CD4-positive, alpha-beta T cell treated with Interferon gamma for 1 hour (primary cell): Measurements from ENCODE around the gene TIGD4.

Experiments
- DNase-seq: peaks from one replicate; pipeline ENCODE4 v3.0.0-alpha.2; 2020

The TIGD4 gene

DNA sequence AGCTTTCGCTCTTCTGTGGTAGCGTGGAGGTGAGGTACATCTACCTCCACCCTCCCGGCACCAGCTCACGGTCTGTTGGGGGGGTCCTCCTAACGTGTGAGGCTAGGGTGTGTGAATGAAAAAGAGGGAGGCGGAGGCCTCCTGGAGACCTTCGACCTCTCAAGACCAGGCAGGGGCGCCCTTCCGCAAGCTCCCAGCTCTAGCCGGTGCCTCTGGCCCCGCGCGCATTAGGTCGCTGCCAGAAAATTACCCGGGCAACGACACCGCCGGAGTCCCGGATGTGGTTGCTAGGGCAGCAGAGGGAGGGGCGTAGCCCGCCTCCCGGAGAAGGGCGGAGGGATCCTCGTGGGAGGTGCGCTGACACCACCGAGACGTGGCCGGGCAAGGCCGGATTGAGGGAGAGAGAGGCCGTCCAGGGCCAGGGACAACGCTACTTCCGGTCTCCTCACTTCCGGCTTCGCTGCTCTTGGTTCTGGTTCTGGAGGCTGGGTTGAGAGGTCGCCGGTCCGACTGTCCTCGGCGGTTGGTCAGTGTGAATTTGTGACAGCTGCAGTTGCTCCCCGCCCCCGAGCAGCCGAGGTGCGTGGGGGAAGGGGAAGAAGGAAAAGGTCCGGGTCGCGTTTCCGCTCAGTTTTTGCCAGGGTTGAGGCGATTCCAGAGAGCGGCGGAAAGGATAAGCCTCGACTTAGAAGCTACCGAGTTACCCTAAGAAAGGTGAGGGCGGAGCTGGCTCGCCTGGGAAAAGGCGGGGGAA is at the start of gene TIGD4, which contains the start of gene ARFIP1:
TIGD4 (minus strand) TSS at position 218 of the 754 bp plus-strand sequence. CDS start 8,726 bp downstream, outside the sequence.
ARFIP1 (plus strand) TSS at position 442 of the 754 bp plus-strand sequence. CDS start 49,680 bp downstream, outside the sequence.
- DNase-seq, result peak; percentile 93

DNA sequence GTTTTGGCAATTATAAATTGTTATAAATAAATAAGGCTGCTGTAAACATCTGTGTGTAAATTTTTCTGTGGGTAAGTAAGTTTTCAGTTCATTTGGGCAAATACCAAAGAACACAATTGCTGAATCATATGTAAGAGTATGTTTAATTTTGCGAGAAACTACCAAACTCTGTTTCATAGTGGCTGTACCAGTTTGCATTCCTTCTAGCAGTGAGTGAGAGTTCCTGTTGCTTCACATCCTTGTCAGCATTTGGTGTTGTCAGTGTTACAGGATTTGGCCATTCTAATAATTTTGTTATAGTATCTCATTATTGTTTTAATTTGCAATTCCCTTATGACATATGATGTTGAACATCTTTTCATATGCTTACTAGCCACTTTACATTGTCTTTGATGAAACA is 48.6 kb upstream of the TIGD4 start:
- DNase-seq, result no peak

DNA sequence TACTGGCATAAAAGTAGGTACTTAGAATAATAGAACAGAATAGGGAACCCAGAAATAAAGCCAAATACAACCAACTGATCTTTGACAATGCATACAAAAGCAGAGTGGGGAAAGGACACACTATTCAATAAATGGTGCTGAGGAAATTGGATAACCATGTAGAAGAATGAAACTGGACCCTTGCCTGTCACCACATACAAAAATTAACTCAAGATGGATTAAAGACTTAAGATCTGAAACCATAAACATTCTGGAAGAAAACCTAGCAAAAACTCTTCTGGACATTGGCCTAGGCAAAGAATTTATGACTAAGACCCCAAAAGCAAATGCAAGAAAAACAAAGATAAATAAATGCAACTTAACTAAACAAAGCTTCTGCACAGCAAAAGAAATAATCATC is 45.8 kb upstream of the TIGD4 start:
- DNase-seq, result no peak

DNA sequence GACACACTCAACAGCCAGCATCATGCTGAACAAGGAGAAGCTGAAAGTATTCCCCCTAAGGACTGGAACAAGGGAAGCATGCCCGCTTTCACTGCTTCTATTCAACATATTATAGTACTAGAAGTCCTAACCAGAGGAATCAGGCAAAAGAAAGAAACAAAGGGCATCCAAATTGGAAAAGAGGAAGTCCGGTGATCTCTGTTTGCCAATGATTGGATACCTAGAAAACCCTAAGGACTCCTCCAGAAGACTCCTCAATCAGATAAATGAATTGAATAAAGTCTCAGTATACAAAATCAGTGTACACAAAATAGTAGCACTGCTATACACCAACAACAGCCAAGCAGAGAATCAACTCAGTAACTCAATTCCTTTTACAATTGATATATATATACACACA is 45.0 kb upstream of the TIGD4 start:
- DNase-seq, result no peak

DNA sequence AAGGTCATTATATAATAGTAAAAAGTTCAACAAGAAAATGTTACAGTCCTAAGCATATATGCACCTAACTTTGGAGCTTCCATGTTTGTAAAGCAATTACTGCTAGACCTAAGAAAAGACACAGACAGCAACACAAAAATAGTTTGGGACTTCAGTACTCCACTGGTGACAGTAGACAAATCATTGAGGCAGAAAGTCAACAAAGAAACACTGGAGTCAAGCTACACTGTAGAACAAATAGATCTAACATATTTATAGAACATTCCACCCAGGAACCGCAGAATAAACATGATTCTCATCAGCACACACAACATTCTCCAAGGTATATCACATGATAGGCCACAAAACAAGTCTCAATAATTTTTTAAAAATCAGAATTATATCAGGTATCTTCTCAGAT is 42.8 kb upstream of the TIGD4 start:
- no peak for DNase-seq

DNA sequence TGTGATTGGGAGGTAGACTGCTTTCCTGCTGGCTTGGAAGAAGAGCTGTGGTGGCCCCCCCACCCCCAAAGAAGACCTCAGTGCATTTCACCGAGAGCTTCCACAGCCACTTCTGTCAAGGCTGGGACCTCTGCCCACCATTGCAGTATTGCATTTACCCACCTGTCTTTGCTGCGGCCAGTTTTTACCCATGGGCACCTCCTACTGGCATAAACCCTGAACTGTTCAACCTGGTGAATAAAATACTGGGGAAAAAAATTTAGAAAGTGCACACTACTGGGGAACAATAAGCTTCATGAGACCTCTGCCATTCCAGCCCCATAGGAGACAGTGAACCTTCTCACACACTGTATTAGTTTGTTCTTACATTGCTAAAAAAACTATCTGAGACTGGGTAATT is 40.5 kb upstream of the TIGD4 start:
- no peak for DNase-seq

DNA sequence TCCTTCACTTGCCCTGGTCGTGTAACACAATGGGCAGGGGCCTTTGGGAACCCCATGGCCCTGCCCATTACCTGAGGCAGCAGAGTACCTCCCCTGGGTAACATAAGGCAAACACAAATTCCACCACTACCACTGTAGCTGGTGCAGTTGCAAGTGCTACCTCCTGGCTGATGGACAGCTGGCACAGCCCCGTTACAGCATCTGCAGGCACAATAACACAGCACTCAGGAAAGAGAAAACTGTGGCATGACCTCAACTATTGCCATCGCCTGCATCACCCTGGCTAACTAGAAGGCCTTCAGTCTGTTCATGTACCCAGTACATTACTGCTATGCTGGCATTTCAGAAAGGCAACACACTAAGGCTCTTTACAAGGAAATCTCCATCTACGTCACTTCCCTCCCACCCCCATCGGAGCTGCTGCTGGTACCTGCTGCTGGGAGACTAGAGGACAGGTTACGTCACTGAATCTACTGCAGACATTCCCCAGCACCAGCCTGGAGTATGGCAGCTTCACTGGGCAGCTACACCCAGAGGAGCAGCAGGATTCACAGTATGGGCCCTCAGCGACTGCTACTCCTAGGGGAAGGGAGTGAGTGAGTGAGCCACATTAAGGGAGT is 39.6 kb upstream of the TIGD4 start:
- DNase-seq, result no peak

DNA sequence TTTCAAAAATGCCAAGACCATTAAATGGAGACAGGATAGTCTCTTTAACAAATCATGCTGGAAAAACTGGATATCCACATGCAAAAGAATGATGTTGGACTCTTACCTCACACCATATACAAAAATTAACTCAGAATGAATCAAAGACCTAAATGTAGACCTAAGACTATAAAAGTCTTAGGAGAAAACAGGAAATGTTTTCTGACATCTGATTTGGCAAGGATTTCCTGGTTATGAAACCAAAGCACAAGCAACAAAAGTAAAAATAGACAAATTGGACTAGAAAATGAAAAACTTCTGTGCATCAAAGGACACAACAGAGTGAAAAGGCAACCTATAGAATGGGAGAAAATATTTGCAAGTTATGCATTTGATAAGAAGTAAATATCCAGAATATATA is 37.8 kb upstream of the TIGD4 start:
- DNase-seq, result no peak

DNA sequence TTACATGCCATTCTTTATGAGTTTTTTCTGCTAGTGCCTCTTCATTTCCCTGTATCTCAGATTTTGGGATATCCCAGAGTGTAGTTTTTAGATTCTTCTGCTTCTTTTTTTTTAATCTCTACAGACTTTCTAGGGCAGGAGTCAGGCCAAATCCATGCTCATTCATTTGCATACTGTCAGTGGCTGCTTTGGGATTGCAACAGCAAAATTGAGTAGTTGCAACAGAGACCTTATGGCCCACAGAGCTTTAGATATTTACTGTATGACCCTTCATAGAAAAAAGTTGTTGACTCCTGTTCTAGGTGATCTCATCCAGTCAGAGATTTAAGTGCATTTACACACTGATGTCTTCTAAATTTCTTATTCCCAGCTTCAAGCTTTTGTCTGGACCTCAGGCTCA is 35.5 kb upstream of the TIGD4 start:
- DNase-seq, result no peak

DNA sequence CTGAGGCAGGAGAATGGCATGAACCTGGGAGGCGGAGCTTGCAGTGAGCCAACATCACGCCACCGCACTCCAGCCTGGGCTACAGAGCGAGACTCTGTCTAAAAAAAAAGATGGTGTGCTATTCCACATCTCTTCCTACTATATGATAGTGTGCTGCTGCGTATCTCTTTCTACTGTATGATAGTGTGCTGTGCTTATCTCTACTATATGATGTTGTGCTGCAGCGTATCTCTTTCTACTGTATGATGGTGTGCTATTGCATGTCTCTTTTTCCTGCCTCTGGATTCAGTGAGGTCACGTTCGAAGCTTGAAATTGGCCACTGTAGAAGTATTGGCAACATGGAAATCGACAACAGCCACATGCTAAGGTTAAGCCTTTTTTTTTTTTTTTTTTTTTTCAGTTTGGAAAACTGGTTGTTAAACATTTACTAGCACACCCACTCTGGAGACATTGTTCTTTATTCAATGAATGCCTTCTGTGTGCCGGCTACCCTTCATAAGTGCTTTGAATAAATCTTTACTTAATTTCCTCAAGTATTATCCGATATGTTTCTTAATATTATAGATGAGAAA is 31.3 kb upstream of the TIGD4 start:
- no peak for DNase-seq

DNA sequence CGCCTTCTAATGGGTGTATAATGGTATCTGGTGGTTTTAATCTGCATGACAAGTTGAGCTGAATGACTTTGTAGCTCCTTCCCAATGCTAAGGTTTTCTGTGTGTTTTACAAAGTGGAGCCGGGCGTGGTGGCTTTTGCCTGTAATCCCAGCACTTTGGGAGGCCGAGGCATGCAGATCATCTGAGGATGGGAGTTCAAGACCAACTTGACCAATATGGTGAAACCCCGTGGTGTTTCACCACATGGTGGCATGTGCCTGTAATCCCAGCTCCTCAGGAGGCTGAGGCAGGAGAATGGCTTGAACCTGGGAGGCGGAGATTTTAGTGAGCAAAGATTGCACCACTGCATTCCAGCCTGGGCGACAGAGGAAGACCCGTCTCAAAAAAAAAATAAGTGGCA is 29.1 kb upstream of the TIGD4 start:
- DNase-seq, result no peak

DNA sequence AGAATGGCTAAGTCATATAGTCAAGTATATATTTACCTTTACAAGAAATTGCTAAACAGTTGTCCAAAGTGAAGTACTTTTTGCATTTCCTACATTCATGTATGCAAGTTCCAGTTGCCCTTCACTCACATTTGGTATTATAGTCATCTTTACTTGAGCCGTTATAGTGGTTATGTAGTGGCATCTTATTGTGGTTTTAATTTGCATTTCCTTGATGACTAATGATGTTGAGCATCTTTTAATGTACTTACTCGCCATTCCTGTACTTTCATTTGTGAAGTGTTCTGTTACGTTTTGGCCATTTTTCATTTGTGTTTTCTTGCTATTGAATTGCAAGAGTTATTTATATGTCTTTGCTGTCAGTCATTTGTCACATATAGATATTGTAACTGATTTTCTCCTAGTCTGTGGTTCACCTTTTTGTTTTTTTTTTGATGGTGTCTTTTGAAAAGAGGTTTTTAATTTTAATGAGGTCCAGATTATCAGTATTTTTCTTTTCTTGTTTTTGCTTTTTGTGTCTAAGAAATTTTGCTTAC is 27.8 kb upstream of the TIGD4 start:
- no peak for DNase-seq

DNA sequence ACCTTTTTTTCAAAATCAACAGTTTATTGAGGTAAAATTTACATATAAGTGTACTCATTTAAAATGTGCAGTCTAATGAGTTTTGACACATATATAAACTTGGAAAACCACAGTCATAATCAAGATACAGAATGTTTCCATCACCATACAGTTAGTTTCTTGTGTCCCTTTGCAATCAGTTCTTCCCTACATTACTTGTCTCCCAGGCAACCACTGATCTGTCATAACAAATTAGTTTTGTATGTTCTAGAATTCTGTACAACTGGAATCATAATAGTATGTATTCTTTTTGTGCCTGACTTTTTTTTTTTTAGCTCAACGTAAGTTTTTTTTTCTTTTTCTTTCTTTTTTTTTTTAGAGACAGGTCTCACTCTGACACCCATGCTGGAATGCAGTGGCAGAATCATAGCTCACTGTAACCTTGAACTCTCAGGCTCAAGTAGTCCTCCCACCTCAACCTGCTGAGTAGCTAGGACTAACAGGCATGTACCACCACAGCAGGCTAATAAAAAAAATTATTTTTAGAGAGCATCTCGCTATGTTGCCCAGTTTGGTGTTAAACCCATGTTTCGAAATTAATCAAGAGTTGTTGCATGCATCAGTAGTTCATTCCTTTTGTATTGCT is 27.1 kb upstream of the TIGD4 start:
- DNase-seq, result no peak

DNA sequence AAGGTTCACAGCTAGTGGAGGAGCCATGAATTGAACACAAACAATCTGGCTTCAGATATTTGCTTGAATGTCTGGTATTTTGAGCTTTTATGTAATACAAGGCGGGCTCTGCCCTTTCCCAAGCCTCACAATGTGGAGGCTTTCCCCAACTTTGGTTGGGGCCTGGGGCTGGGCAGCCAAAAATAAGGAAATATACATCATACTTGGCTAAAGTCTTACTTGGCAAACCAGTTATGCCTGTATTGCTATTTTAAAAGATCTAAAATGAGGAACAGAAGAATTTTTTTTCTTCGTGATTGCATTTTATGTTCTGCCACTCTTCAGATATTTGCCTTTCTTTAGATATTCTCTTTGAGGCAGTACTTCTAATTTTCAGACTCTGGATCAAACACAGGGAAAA is 26.3 kb upstream of the TIGD4 start:
- DNase-seq, result no peak

DNA sequence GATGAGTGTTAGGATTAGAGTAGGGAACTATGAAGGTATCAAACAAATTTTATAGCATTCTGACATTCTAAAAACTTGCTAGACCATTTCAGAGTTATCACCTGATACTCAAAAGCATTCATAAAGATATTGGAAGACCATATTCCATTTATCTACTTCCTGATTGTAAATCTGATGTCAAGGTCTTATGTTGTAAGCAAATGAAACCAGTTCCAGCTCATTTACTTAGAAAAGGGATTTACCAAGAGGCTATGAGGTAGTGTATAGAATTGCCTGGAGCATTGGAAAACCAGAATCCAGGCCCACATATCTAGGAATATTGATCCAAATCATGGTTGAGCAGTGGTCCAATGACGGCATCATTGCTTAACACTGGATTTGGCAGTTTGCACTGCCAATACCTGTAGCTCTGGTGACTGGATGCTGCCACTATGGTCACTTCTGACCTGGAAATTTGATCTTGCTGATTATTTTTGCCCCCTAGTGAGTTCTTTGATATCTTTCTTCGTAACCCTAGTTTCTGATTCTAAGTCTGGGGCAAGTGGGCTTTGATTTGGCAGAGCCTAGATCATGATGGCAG is 25.6 kb upstream of the TIGD4 start:
- no peak for DNase-seq

DNA sequence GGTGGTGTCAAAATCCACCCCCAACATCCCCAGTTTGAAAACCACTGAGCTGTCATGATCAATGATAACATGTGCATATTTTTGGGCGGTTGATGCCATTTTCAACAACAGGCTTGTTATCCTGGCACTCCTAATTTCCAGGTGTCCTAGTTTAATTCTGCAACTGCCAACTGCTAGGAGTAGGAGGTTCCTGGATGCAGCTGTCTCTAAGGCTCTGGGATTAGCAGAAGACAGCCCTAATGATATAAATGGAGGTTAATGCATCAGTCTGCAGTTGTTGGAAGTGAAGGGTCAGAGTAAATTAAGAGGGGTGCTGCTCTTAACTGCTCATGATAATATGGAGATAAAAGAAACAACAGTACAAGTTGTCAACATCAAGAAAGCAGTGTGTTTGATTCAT is 24.0 kb upstream of the TIGD4 start:
- no peak for DNase-seq

DNA sequence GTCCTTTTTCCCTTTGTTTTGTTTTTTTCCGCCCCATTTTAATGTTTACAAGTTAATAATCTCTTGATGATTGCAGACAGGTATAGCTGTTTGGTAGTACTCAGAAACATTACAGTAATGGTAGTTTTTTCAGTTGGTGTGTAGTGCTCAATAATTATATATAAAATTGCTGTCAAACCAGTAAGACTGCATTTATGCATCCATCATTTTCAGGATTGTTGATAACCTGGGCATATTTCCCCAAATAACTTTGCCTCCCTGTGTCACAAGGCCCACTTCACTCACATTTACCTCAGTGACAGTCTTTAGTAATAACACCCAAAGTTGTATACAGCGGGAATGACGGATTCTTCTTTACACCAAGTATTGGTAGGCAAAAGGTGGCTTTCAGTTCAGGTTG is 16.4 kb upstream of the TIGD4 start:
- DNase-seq, result no peak

DNA sequence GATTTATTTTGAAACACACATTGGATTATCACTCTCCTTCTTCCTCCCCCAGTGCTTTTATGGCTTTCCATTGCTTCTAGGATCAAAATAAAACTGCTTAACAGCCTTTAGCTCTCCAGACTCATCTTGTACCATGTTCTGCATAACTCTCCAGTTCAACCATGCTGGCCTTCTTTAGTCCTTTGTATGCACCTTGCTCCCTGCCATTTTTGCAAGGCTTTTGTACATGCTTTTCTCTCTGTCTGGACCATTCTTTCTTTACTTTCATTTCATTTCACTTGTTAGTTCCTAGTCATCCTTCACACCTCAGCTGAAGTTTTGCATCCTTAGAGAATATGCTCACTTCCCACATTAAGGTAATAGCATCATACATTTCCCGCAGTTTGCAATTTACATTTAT is 7.1 kb upstream of the TIGD4 start:
- DNase-seq, result no peak

DNA sequence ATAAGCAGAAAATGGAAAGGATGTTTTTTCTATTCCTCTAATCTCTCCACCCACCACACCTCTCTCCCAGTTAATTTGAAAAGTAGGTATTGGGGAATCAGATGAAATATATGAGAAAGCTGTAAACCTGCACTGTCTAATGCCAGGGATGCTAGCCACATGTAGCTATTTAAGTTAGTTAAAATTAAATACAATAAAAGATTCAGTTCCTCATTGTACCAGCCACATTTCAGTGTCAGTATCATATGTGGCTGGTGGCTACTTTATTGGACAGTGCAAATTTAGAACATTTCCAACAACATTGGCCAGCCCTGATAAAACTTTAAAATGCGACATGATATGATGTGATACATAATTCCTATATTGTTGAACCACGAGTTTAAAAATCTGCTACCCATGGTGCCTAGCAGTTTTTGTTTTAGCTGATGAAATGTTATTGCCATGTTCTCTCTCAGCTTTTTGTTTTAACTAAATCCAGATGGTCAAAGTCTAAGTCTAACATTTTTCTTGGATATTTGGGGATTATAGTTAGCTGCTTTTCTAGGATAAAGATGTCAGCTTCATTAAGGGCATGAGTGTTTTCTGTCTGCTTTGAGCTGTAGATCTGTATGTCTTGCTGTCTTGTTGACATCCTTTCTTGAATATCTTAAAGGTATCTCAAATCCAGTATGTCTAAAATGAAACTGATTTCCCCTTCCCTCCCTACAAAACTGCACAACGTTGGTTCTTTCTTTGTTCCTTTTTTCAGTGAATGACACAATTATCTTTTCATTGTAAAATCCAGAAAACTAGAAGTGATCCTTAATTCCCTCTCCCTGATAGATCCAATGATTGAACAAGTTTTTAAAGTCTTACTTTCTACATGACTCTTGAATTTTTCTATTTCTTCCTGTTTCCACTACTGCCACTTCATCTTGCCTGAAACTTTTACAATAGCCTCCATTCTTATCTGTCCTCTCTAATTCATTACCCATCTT is 6.4 kb upstream of the TIGD4 start:
- no peak for DNase-seq

DNA sequence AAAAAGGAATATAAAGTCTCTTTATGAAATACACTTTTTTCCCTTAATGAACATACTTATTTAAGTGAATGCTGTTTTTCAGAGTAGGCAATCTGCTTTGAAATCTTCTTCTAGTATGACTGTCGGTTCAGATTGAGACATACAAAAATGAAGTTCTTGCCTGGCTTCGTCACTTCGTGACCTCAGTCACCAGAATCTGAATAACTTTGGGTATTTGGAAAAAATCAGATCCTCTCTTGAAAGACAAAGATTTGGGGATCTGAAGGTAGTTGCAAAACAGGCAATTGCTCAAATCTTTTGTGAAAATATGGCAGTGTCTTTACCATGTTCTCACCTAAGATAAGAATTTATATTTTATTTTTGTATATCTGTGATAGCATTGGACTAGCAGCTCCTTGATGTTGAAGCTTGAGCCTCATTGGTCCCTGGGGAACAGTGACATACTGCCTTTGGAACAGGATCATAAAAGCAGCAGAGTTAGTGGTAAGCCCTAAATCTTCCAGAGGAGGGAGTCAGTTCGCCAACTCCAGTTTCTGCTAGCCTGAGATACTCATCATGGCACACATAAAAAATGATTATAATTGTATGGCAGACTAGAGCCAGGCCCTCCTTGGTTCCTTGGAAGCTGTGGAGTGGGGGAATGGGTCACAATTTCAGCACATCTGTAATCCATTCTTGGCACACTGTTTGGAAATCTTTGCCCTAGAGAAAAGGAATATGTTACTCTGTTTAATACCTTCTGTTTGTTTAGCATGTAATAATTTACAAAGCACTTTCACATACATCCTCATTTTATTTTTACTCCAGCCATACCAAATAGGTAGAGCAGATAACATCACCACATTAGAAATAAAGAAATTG is 5.2 kb upstream of the TIGD4 start:
- no peak for DNase-seq

DNA sequence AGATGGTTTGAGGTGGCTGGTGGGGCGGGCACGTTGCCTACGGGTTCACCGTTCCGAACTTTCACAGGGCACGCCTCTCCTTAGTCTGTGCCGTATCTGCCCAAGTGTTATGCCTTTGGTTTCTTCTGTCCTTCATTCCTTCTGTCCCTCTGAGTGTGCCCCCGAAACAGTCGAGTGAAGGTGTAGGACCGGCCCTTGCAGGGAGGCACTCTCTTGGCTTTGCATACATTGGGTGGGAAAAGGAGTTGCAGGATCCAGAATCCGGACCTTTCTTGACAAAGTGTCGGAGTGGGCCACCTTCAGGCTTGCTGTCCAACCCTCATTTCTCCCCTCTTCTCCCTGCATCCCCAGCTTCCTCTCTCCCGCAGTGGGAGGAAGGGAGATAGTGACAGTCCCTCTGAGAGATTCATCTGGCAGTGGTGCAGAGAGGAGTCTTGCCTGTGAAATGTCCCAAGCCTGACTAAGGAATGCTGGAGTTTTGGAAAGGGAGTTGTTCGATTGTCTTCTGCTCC is 793 bp upstream of the TIGD4 start:
- DNase-seq, result no peak
